Nephron (organoid): ENCODE measurements around the gene GCNT1.

Experiments used
- H3K27ac Mint-ChIP-seq, 3 experiments: 2 replicates each; pipeline ENCODE4 v1.8.0; 2020; ENCODE audit warnings: mixed read lengths in 3 of 3, mild to moderate bottlenecking in 2 of 3, moderate library complexity in 1 of 3
- H3K27me3 Mint-ChIP-seq: 2 replicates; pipeline ENCODE4 v1.8.0; 2021; ENCODE audit warnings: low read depth, mild to moderate bottlenecking, moderate library complexity, mixed read lengths
- H3K36me3 Mint-ChIP-seq: 2 replicates; pipeline ENCODE4 v1.8.0; 2020; ENCODE audit warnings: low read depth, mixed read lengths
- H3K4me1 Mint-ChIP-seq: 2 replicates; pipeline ENCODE4 v1.8.0; 2020; ENCODE audit warnings: mixed read lengths
- H3K4me3 Mint-ChIP-seq, 3 experiments: 2 replicates each; pipeline ENCODE4 v1.8.0; 2020; ENCODE audit warnings: mild to moderate bottlenecking in 3 of 3, mixed read lengths in 3 of 3, moderate library complexity in 2 of 3
- H3K9me3 Mint-ChIP-seq: 2 replicates; pipeline ENCODE4 v1.8.0; 2020; ENCODE audit warnings: mixed read lengths
- TF ChIP-seq, protein P1 (sequence below), 3 experiments: fragments of 200-600 bp; sonication (generic); IDR thresholded peaks; one replicate each; pipeline ENCODE4 v1.5.0; 2021; ENCODE audit warnings: antibody characterized with exemption in 3 of 3; ENCODE audit not compliant: unreplicated experiment in 3 of 3

The GCNT1 gene

DNA sequence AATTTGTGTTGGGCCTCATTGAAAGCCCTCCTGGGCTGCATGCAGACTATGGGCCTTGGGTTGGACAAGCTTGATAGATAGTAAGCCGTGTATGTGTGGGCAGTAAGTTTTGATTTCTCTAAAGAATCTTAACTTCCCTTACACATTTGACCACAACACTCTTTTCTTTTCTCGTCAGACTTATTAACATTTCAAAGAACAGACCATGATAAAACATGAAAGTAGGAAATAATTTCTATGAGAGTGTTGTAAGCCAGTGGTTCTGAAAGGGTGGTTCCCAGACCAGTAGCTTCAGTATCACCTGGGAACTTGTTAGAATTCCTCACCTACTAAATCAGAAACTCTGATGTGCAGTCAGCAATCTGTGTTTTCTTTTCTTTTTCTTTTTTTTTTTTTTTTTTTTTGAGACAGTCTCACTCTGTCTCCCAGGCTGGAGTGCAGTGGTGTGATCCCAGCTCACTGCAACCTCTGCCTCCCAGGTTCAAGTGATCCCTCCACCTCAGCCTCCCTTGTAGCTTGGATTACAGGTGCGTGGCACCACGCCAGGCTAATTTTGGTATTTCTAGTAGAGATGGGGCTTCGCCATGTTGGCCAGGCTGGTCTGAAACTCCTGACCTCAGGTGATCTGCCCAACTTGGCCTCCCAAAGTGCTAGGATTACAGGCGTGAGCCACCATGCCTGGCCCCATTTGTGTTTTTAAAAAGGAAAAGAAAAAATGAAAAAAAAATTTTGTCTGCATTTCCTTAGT lies 20.0 kb upstream of the GCNT1 start:
- H3K4me1 Mint-ChIP-seq: no peaks in the 10 kb centered on the region
- H3K27me3 Mint-ChIP-seq: peaks cover 6% of the 10 kb centered on the region
- no peak overlapping the region for H3K27ac Mint-ChIP-seq
- H3K9me3 Mint-ChIP-seq: peaks cover 8% of the 10 kb centered on the region
- no peaks in the 10 kb centered on the region for H3K36me3 Mint-ChIP-seq
- no peak overlapping the region for H3K4me3 Mint-ChIP-seq
- TF ChIP-seq, protein P1, sequence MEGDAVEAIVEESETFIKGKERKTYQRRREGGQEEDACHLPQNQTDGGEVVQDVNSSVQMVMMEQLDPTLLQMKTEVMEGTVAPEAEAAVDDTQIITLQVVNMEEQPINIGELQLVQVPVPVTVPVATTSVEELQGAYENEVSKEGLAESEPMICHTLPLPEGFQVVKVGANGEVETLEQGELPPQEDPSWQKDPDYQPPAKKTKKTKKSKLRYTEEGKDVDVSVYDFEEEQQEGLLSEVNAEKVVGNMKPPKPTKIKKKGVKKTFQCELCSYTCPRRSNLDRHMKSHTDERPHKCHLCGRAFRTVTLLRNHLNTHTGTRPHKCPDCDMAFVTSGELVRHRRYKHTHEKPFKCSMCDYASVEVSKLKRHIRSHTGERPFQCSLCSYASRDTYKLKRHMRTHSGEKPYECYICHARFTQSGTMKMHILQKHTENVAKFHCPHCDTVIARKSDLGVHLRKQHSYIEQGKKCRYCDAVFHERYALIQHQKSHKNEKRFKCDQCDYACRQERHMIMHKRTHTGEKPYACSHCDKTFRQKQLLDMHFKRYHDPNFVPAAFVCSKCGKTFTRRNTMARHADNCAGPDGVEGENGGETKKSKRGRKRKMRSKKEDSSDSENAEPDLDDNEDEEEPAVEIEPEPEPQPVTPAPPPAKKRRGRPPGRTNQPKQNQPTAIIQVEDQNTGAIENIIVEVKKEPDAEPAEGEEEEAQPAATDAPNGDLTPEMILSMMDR (IDR thresholded peaks at IDR 0.05; ENCODE audit: unreplicated experiment in 3 of 3): no peak

DNA sequence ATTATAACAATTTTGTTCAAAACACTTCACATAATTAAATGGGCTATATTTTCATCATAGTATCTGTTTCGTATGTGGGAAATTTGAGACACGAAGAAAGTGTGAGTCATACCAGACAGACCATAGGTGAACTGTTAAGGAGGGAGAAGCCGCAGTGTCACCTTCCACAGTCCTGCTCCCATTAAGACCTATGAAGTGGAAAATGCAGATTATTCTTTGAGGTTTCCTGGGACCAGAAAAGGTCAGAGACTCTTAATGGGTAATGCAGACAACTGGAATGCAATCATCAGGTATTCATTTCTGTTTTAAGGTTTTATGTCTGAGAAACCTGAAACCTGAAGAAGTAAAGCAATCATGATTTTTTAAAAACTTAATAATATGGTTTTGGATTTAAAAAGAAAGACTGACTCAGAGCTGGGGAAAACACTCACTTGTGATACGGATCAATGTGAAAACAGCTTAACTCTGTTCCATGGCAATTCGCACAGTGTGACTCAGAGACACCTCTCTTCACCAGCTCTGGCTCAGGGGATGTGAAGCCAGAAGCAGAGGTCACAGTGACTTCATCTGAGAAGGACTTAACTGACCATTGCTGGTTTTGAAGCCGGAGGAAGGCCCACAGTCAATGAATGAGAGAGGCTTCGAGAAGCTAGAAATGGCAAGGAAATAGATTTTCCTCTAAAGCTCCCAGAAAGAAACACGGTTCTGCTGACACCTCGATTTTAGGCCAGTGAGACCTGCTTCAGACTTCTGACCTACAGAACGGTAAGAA lies 17.2 kb upstream of the GCNT1 start:
- Mint-ChIP-seq H3K27ac (no peak overlapping the region), H3K9me3 (peaks cover 3% of the 10 kb centered on the region), H3K36me3 (no peaks in the 10 kb centered on the region), H3K4me1 (no peaks in the 10 kb centered on the region), H3K4me3 (no peak overlapping the region), H3K27me3 (peaks cover 3% of the 10 kb centered on the region)
- TF ChIP-seq, protein P1 (IDR thresholded peaks at IDR 0.05; ENCODE audit: unreplicated experiment in 3 of 3): no peak

DNA sequence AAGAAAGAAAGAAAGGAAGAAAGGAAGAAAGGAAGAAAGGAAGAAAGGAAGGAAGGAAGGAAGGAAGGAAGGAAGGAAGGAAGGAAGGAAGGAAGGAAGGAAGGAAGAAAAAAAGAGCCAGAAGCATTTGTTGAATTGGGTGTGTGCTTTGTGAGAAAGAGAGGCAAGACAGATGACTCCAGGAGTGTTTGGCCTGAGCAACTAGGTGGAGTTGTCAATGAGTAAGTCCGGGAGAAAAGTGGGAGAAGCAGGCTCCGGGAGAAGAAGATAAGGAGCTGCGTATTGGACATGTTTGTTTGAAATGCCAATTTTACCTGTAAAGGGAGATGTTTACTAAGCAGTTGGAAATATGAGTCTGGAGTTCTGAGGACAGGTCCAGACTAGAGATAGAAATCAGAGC lies 15.1 kb upstream of the GCNT1 start:
- Mint-ChIP-seq H3K4me1 (no peaks in the 10 kb centered on the region), H3K27ac (no peak overlapping the region), H3K9me3 (peaks cover 3% of the 10 kb centered on the region), H3K4me3 (no peak overlapping the region), H3K27me3 (peaks cover 3% of the 10 kb centered on the region), H3K36me3 (no peaks in the 10 kb centered on the region)
- TF ChIP-seq, protein P1 (IDR thresholded peaks at IDR 0.05; ENCODE audit: unreplicated experiment in 3 of 3): no peak

DNA sequence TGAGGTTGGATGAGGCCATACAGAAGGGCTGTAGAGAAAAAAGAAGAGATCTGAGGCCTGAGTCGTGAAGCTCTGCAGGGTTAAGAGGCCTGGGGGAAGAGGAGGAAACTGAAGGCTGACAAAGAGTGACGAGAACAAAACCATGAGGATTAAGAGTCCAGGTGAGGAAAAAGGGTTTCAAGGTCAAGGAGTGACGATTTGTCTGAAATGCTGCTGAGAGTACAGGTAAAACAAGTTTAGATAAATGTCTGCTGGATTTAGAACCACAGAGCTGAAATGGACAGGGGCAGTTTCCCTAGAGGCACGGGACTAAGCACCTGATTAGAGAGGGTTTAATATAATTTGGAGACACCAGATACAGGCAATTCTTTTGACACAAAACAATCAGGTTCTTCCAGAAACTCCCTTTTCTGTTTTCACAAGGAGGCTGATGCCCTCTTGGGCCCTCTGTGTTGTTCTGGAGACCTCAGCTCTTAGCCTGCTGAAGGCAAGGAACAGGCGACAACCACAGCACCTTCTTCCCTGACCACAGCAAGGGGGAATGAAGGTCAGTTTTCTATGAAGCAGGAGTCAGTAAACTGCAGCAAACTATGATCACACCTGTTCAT lies 14.6 kb upstream of the GCNT1 start:
- no peaks in the 10 kb centered on the region for H3K36me3 Mint-ChIP-seq
- H3K4me1 Mint-ChIP-seq: no peaks in the 10 kb centered on the region
- no peak overlapping the region for H3K4me3 Mint-ChIP-seq
- H3K27me3 Mint-ChIP-seq: peaks cover 3% of the 10 kb centered on the region
- H3K9me3 Mint-ChIP-seq: peaks cover 3% of the 10 kb centered on the region
- TF ChIP-seq, protein P1 (IDR thresholded peaks at IDR 0.05; ENCODE audit: unreplicated experiment in 3 of 3): no peak
- no peak overlapping the region for H3K27ac Mint-ChIP-seq

DNA sequence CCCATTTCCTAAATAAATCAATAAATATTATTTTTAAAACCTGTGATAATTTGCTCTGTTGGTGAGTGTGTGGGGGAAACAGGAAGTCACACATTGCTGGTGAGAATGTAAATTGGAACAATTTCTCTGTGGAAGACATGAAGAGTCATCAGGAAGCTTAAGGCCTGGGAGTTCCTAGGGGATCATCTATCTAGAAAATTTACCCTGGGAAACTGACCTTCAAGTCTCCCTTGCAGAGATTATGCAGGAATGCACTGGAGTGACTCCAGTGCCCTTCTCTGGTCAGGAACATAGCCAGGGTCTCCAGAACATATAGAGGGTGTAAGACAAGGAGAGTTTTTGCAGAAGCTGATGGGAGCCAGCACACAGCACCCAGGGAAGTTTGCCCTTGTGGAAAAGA lies 13.0 kb upstream of the GCNT1 start:
- H3K4me1 Mint-ChIP-seq: no peaks in the 10 kb centered on the region
- peaks cover 3% of the 10 kb centered on the region for H3K9me3 Mint-ChIP-seq
- no peaks in the 10 kb centered on the region for H3K36me3 Mint-ChIP-seq
- H3K27me3 Mint-ChIP-seq: peaks cover 3% of the 10 kb centered on the region
- no peak overlapping the region for H3K27ac Mint-ChIP-seq
- TF ChIP-seq, protein P1 (IDR thresholded peaks at IDR 0.05; ENCODE audit: unreplicated experiment in 3 of 3): no peak
- H3K4me3 Mint-ChIP-seq: no peak overlapping the region
